SK-N-SH (cell line): Measurements from ENCODE around the gene CSNK1G3. TPM values are rescaled to one million over a fixed set of nuclear protein-coding genes. Genes with fewer than 3 reads are reported as not detected.

ENCODE experiments used
- CTCF ChIA-PET: fragments of 300-600, 350-600 bp; formaldehyde crosslinking; extraction: SDS; loops from one replicate; lab custom pipeline; 2021; lab: Yijun Ruan, JAX
- POLR2A ChIA-PET: fragments of 350-600 bp; sonication (Branson Sonifier 250); formaldehyde crosslinking; extraction: SDS; loops from one replicate; lab custom pipeline; 2020; ENCODE audit warnings: antibody characterized with exemption, inconsistent platforms; lab: Yijun Ruan, JAX
- DNase-seq: peaks from one replicate; pipeline ENCODE4 v3.0.0; 2012
- H2AFZ ChIP-seq: fragments of 200-600 bp; sonication (generic); 2 replicates; pipeline ENCODE4 v1.8.1; 2016; ENCODE audit warnings: antibody characterized with exemption, mild to moderate bottlenecking, low read depth
- H3F3A ChIP-seq: fragments of 200-600 bp; sonication (generic); replicated peaks from 2 replicates; pipeline ENCODE3; 2016; ENCODE audit warnings: antibody characterized with exemption, mild to moderate bottlenecking; ENCODE audit not compliant: insufficient read depth
- H3K27ac ChIP-seq, 2 experiments: fragments of 200-500 bp in 1 of 2; fragments of 200-600 bp in 1 of 2; sonication (Bioruptor generic) in 1 of 2; sonication (generic), shearing (Covaris generic) in 1 of 2; 2 replicates each; pipeline versions ENCODE4 v1.5.1 to v1.6.1; 2014 to 2016; ENCODE audit warnings: low read depth in 2 of 2, inconsistent platforms in 1 of 2, low read length in 1 of 2, mild to moderate bottlenecking in 1 of 2, mixed read lengths in 1 of 2
- H3K27me3 ChIP-seq: fragments of 200-600 bp; sonication (generic), shearing (Covaris generic); 2 replicates; pipeline ENCODE4 v1.6.1; 2016; ENCODE audit warnings: mixed run types; ENCODE audit not compliant: insufficient read depth
- H3K36me3 ChIP-seq, 2 experiments: fragments of 200-500 bp in 1 of 2; fragments of 200-600 bp in 1 of 2; sonication (Bioruptor generic) in 1 of 2; sonication (generic) in 1 of 2; replicated peaks in 1 of 2; 2 replicates each; pipeline versions ENCODE3 to v1.5.1; 2014 to 2016; ENCODE audit warnings: low read length in 1 of 2, mild to moderate bottlenecking in 1 of 2; ENCODE audit not compliant: insufficient read depth in 2 of 2, control insufficient read depth in 1 of 2
- H3K4me1 ChIP-seq, 2 experiments: fragments of 200-500 bp in 1 of 2; fragments of 200-600 bp in 1 of 2; sonication (Bioruptor generic) in 1 of 2; sonication (generic), shearing (Covaris generic) in 1 of 2; 2 replicates each; pipeline versions ENCODE4 v1.5.1 to v1.6.1; 2014 to 2016; ENCODE audit warnings: low read depth in 1 of 2, low read length in 1 of 2, mixed run types in 1 of 2; ENCODE audit not compliant: insufficient read depth in 2 of 2, control insufficient read depth in 1 of 2
- H3K4me2 ChIP-seq: fragments of 200-600 bp; sonication (generic), shearing (Covaris generic); 2 replicates; pipeline ENCODE4 v1.6.1; 2017; ENCODE audit warnings: mixed run types
- H3K4me3 ChIP-seq, 2 experiments: fragments of 200-500 bp in 1 of 2; fragments of 200-600 bp in 1 of 2; sonication (Bioruptor generic) in 1 of 2; sonication (generic), shearing (Covaris generic) in 1 of 2; 2 replicates each; pipeline versions ENCODE4 v1.5.1 to v1.8.1; 2014 to 2016; ENCODE audit warnings: low read depth in 2 of 2, inconsistent platforms in 1 of 2, low read length in 1 of 2, mild to moderate bottlenecking in 1 of 2, mixed read lengths in 1 of 2, moderate library complexity in 1 of 2
- H3K79me2 ChIP-seq: fragments of 200-600 bp; sonication (generic); 2 replicates; pipeline ENCODE4 v1.8.1; 2017; ENCODE audit warnings: mild to moderate bottlenecking; ENCODE audit not compliant: insufficient read depth
- H3K9ac ChIP-seq: fragments of 200-600 bp; sonication (generic); 2 replicates; pipeline ENCODE4 v1.6.1; 2017; ENCODE audit warnings: mixed run types
- H3K9me2 ChIP-seq: fragments of 200-600 bp; sonication (generic); 2 replicates; pipeline ENCODE4 v1.6.1; 2017; ENCODE audit warnings: mixed run types
- H3K9me3 ChIP-seq: fragments of 200-600 bp; sonication (generic); 2 replicates; pipeline ENCODE4 v1.6.1; 2017; ENCODE audit warnings: mixed run types, mild to moderate bottlenecking, moderate library complexity
- H4K20me1 ChIP-seq: fragments of 200-600 bp; sonication (generic); 2 replicates; pipeline ENCODE4 v1.6.1; 2017; ENCODE audit warnings: mild to moderate bottlenecking, mixed run types; ENCODE audit not compliant: insufficient read depth
- CTCF ChIP-seq: fragments of 200-600 bp; sonication (generic); IDR thresholded peaks from 2 replicates; pipeline ENCODE4 v1.6.1; 2017; ENCODE audit warnings: antibody characterized with exemption, mild to moderate bottlenecking, moderate library complexity
- ELF1 ChIP-seq: IDR thresholded peaks from 2 replicates; pipeline ENCODE4 v1.4.0; 2012
- EP300 ChIP-seq, 2 experiments: IDR thresholded peaks; 2 replicates each; pipeline versions ENCODE4 v1.4.0 to v1.6.1; 2012; ENCODE audit warnings: borderline replicate concordance in 1 of 2, low read depth in 1 of 2, low read length in 1 of 2
- FOXJ3 ChIP-seq: sonication (generic); formaldehyde crosslinking; IDR thresholded peaks from 2 replicates; pipeline ENCODE4 v1.5.1; 2020; ENCODE audit warnings: mild to moderate bottlenecking, missing genetic modification reagents
- FOXM1 ChIP-seq: IDR thresholded peaks from 2 replicates; pipeline ENCODE4 v1.4.0; 2012; ENCODE audit warnings: low read depth, mild to moderate bottlenecking
- IRF3 ChIP-seq: fragments of 150-350 bp; IDR thresholded peaks from 2 replicates; pipeline ENCODE4 v1.6.1; 2016; ENCODE audit warnings: mild to moderate bottlenecking, low read depth, low read length
- JUND ChIP-seq: IDR thresholded peaks from 2 replicates; pipeline ENCODE4 v1.4.0; 2012
- MEF2A ChIP-seq: IDR thresholded peaks from 2 replicates; pipeline ENCODE4 v1.4.0; 2012; ENCODE audit warnings: low read depth, borderline replicate concordance
- MXI1 ChIP-seq: IDR thresholded peaks from 2 replicates; pipeline ENCODE4 v1.6.1; 2012; ENCODE audit warnings: mild to moderate bottlenecking, low read depth, low read length, improper control_type of control experiment
- NFIC ChIP-seq: IDR thresholded peaks from 2 replicates; pipeline ENCODE4 v1.4.0; 2012; ENCODE audit warnings: borderline replicate concordance
- RCOR1 ChIP-seq: fragments of 150-350 bp; IDR thresholded peaks from 2 replicates; pipeline ENCODE4 v1.6.1; 2017; ENCODE audit warnings: antibody characterized with exemption, low read length
- RFX5 ChIP-seq: IDR thresholded peaks from 2 replicates; pipeline ENCODE4 v1.6.1; 2012; ENCODE audit warnings: mild to moderate bottlenecking, improper control_type of control experiment, low read length
- RXRA ChIP-seq: IDR thresholded peaks from 2 replicates; pipeline ENCODE4 v1.4.0; 2012; ENCODE audit warnings: low read depth, mild to moderate bottlenecking, borderline replicate concordance
- SIN3A ChIP-seq: IDR thresholded peaks from 2 replicates; pipeline ENCODE4 v1.6.1; 2012; ENCODE audit warnings: low read depth, mild to moderate bottlenecking, low read length, moderate library complexity, borderline replicate concordance
- SMC3 ChIP-seq: IDR thresholded peaks from 2 replicates; pipeline ENCODE4 v1.6.1; 2012; ENCODE audit warnings: low read depth, low read length, improper control_type of control experiment
- TCF12 ChIP-seq: IDR thresholded peaks from 2 replicates; pipeline ENCODE4 v1.4.0; 2012
- TEAD4 ChIP-seq: IDR thresholded peaks from 2 replicates; pipeline ENCODE4 v1.4.0; 2012; ENCODE audit warnings: mild to moderate bottlenecking, borderline replicate concordance; ENCODE audit not compliant: insufficient read depth
- USF2 ChIP-seq: fragments of 150-350 bp; IDR thresholded peaks from 2 replicates; pipeline ENCODE4 v1.6.1; 2017; ENCODE audit warnings: antibody characterized with exemption, low read length, low read depth, borderline replicate concordance
- YY1 ChIP-seq: IDR thresholded peaks from 2 replicates; pipeline ENCODE4 v1.4.0; 2012; ENCODE audit warnings: low read depth, mild to moderate bottlenecking
- WGBS: methylation state at CpG from one replicate; pipeline ENCODE4 v1.1.6; 2017; ENCODE audit warnings: low lambda C conversion rate; 5-methylcytosine and 5-hydroxymethylcytosine counted together
- polyA plus RNA-seq, 3 experiments: library from polyadenylated mRNA; depleted of rRNA; stranded (reverse); fragments of >200 nt; gene quantifications; 2 replicates each; pipeline ENCODE4 v1.2.3, GENCODE V29; 2012
- TF ChIP-seq, protein P1 (sequence below): IDR thresholded peaks from 2 replicates; pipeline ENCODE4 v1.6.1; 2012; ENCODE audit warnings: mild to moderate bottlenecking, low read depth, low read length, moderate library complexity

Gene CSNK1G3
- polyA plus RNA-seq, 1 of the 3 experiments (the other 2 are of a cell fraction): 13.1 TPM

GRCh38 chr5:123543438-123543837 is 31.5 kb downstream of the CSNK1G3 start:
- no peak overlapping the region for H3K4me3 ChIP-seq
- H3K79me2 ChIP-seq: peaks cover 78% of the 10 kb centered on the region
- H3K4me1 ChIP-seq: peaks cover 0 to 3% of the 10 kb centered on the region in 2 experiments; a peak in 2 of 4 replicates
- H3F3A ChIP-seq: no peaks in the 10 kb centered on the region
- H4K20me1 ChIP-seq: peaks cover 19% of the 10 kb centered on the region
- TF ChIP-seq FOXJ3: no peak
- no peak for TF ChIP-seq IRF3
- TF ChIP-seq ELF1: no peak
- no peak for TF ChIP-seq RCOR1
- no peak for TF ChIP-seq TEAD4
- TF ChIP-seq EP300 (IDR thresholded peaks at IDR 0.05; ENCODE audit: borderline replicate concordance in 1 of 2, low read depth in 1 of 2, low read length in 1 of 2): no peak
- no peak for TF ChIP-seq USF2
- no peak for TF ChIP-seq JUND
- TF ChIP-seq SMC3: no peak
- TF ChIP-seq, protein P1, sequence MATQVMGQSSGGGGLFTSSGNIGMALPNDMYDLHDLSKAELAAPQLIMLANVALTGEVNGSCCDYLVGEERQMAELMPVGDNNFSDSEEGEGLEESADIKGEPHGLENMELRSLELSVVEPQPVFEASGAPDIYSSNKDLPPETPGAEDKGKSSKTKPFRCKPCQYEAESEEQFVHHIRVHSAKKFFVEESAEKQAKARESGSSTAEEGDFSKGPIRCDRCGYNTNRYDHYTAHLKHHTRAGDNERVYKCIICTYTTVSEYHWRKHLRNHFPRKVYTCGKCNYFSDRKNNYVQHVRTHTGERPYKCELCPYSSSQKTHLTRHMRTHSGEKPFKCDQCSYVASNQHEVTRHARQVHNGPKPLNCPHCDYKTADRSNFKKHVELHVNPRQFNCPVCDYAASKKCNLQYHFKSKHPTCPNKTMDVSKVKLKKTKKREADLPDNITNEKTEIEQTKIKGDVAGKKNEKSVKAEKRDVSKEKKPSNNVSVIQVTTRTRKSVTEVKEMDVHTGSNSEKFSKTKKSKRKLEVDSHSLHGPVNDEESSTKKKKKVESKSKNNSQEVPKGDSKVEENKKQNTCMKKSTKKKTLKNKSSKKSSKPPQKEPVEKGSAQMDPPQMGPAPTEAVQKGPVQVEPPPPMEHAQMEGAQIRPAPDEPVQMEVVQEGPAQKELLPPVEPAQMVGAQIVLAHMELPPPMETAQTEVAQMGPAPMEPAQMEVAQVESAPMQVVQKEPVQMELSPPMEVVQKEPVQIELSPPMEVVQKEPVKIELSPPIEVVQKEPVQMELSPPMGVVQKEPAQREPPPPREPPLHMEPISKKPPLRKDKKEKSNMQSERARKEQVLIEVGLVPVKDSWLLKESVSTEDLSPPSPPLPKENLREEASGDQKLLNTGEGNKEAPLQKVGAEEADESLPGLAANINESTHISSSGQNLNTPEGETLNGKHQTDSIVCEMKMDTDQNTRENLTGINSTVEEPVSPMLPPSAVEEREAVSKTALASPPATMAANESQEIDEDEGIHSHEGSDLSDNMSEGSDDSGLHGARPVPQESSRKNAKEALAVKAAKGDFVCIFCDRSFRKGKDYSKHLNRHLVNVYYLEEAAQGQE: no peak
- no peak for TF ChIP-seq MXI1
- TF ChIP-seq TCF12: no peak
- no peak for TF ChIP-seq NFIC
- no peak for TF ChIP-seq RXRA
- no peak for TF ChIP-seq SIN3A
- no peak for TF ChIP-seq RFX5
- no peak for TF ChIP-seq CTCF
- TF ChIP-seq MEF2A: no peak
- no peak for TF ChIP-seq FOXM1
- TF ChIP-seq YY1: no peak
- H3K9me2 ChIP-seq: no peaks in the 10 kb centered on the region
- peaks cover 4% of the 10 kb centered on the region in 2 experiments for H3K36me3 ChIP-seq
- DNase-seq: no peak
- H3K27me3 ChIP-seq: no peaks in the 10 kb centered on the region
- H2AFZ ChIP-seq: no peak overlapping the region
- no peaks in the 10 kb centered on the region for H3K9me3 ChIP-seq
- ChIA-PET CTCF (interaction anchor here (1.0 to 1.9 kb wide), 3 partner anchors 12 to 120 kb away, joined by 3 to 4 read pairs (median 3); partner anchors contain the start of gene CEP120), POLR2A (interaction anchor here (1.6 kb wide), 1 partner anchor 32 kb away, joined by 4 read pairs; the partner anchor contains the start of gene CSNK1G3)
- WGBS: 97% methylated on average over 3 of the region's 3 CpGs
- no peak overlapping the region for H3K9ac ChIP-seq
- H3K4me2 ChIP-seq: no peak overlapping the region
- H3K27ac ChIP-seq: no peak overlapping the region
